Measurements from ENCODE around the gene POGLUT3.

The POGLUT3 gene

GRCh38 chr11:108498046-108498815 is at the start of gene POGLUT3:
POGLUT3 (minus strand) TSS chr11:108498384; CDS start chr11:108498366, 18 bp downstream.
- DNase-seq (ENCODE audit: low read depth, low spot score) = no peak
- Histone ChIP-seq H3K36me3 (ENCODE audit: insufficient read depth, low read length) (no peaks in the 10 kb centered on the region), H3K9me3 (ENCODE audit: low read depth, low read length) (no peaks in the 10 kb centered on the region), H3K27ac (peak within 1 kb of the TSS; percentile 90), H3K9ac (ENCODE audit: insufficient read length) (peak within 1 kb of the TSS; percentile 94), H3K4me3 (peak within 1 kb of the TSS; percentile 85)
- TF ChIP-seq FOXP2 (optimal IDR thresholded peaks at IDR 0.05; ENCODE audit: control extremely low read depth, extremely low read length, insufficient read depth) = no peak
- no peak; the same call in 1 of the 2 replicates for TF ChIP-seq POLR2AphosphoS5 (IDR thresholded peaks at IDR 0.05; ENCODE audit: borderline replicate concordance, low read depth, low read length)
- no peak for TF ChIP-seq EZH2 (IDR thresholded peaks at IDR 0.05)

GRCh38 chr11:108545909-108546501 is 47.8 kb upstream of the POGLUT3 start:
- Histone ChIP-seq H3K4me3 (no peak overlapping the region), H3K36me3 (ENCODE audit: insufficient read depth, low read length) (no peaks in the 10 kb centered on the region), H3K9me3 (ENCODE audit: low read depth, low read length) (no peaks in the 10 kb centered on the region), H3K27ac (no peak overlapping the region), H3K9ac (ENCODE audit: insufficient read length) (no peak overlapping the region)
- no peak for DNase-seq (ENCODE audit: low read depth, low spot score)
- TF ChIP-seq EZH2 (IDR thresholded peaks at IDR 0.05) (no peak), POLR2AphosphoS5 (IDR thresholded peaks at IDR 0.05; ENCODE audit: borderline replicate concordance, low read depth, low read length) (no peak), FOXP2 (optimal IDR thresholded peaks at IDR 0.05; ENCODE audit: control extremely low read depth, extremely low read length, insufficient read depth) (no peak)

- Histone ChIP-seq H3K9ac (ENCODE audit: insufficient read length) (no peak overlapping the region), H3K9me3 (ENCODE audit: low read depth, low read length) (no peaks in the 10 kb centered on the region), H3K36me3 (ENCODE audit: insufficient read depth, low read length) (no peaks in the 10 kb centered on the region), H3K27ac (no peak overlapping the region), H3K4me3 (no peak overlapping the region)
- no peak for TF ChIP-seq EZH2 (IDR thresholded peaks at IDR 0.05)
- no peak for TF ChIP-seq POLR2AphosphoS5 (IDR thresholded peaks at IDR 0.05; ENCODE audit: borderline replicate concordance, low read depth, low read length)
- TF ChIP-seq FOXP2 (optimal IDR thresholded peaks at IDR 0.05; ENCODE audit: control extremely low read depth, extremely low read length, insufficient read depth) = no peak
- no peak for DNase-seq (ENCODE audit: low read depth, low spot score)
These were observed 45.3 kb upstream of the POGLUT3 start for GRCh38 chr11:108543316-108543964.

GRCh38 chr11:108541531-108541930 is 43.3 kb upstream of the POGLUT3 start:
- Histone ChIP-seq H3K9ac (ENCODE audit: insufficient read length) (no peak overlapping the region), H3K4me3 (no peak overlapping the region), H3K27ac (no peak overlapping the region), H3K9me3 (ENCODE audit: low read depth, low read length) (no peaks in the 10 kb centered on the region), H3K36me3 (ENCODE audit: insufficient read depth, low read length) (no peaks in the 10 kb centered on the region)
- TF ChIP-seq EZH2 (IDR thresholded peaks at IDR 0.05) (no peak), FOXP2 (optimal IDR thresholded peaks at IDR 0.05; ENCODE audit: control extremely low read depth, extremely low read length, insufficient read depth) (no peak), POLR2AphosphoS5 (IDR thresholded peaks at IDR 0.05; ENCODE audit: borderline replicate concordance, low read depth, low read length) (no peak)
- no peak for DNase-seq (ENCODE audit: low read depth, low spot score)

- no peak overlapping the region for H3K4me3 ChIP-seq
- no peak for DNase-seq (ENCODE audit: low read depth, low spot score)
- no peak overlapping the region for H3K27ac ChIP-seq
- no peaks in the 10 kb centered on the region for H3K9me3 ChIP-seq (ENCODE audit: low read depth, low read length)
- no peak overlapping the region for H3K9ac ChIP-seq (ENCODE audit: insufficient read length)
- no peak for TF ChIP-seq FOXP2 (optimal IDR thresholded peaks at IDR 0.05; ENCODE audit: control extremely low read depth, extremely low read length, insufficient read depth)
- no peak for TF ChIP-seq POLR2AphosphoS5 (IDR thresholded peaks at IDR 0.05; ENCODE audit: borderline replicate concordance, low read depth, low read length)
- TF ChIP-seq EZH2 (IDR thresholded peaks at IDR 0.05) = no peak
- no peaks in the 10 kb centered on the region for H3K36me3 ChIP-seq (ENCODE audit: insufficient read depth, low read length)
These were observed 40.3 kb upstream of the POGLUT3 start for GRCh38 chr11:108538502-108538901.

- Histone ChIP-seq H3K9ac (ENCODE audit: insufficient read length) (no peak overlapping the region), H3K36me3 (ENCODE audit: insufficient read depth, low read length) (no peaks in the 10 kb centered on the region), H3K9me3 (ENCODE audit: low read depth, low read length) (no peaks in the 10 kb centered on the region), H3K4me3 (no peak overlapping the region), H3K27ac (no peak overlapping the region)
- TF ChIP-seq EZH2 (IDR thresholded peaks at IDR 0.05) (no peak), FOXP2 (optimal IDR thresholded peaks at IDR 0.05; ENCODE audit: control extremely low read depth, extremely low read length, insufficient read depth) (no peak), POLR2AphosphoS5 (IDR thresholded peaks at IDR 0.05; ENCODE audit: borderline replicate concordance, low read depth, low read length) (no peak)
- no peak for DNase-seq (ENCODE audit: low read depth, low spot score)
These were observed 39.8 kb upstream of the POGLUT3 start for GRCh38 chr11:108538022-108538424.

- TF ChIP-seq POLR2AphosphoS5 (IDR thresholded peaks at IDR 0.05; ENCODE audit: borderline replicate concordance, low read depth, low read length) (no peak), EZH2 (IDR thresholded peaks at IDR 0.05) (no peak), FOXP2 (optimal IDR thresholded peaks at IDR 0.05; ENCODE audit: control extremely low read depth, extremely low read length, insufficient read depth) (no peak)
- H3K4me3 ChIP-seq = no peak overlapping the region
- no peaks in the 10 kb centered on the region for H3K9me3 ChIP-seq (ENCODE audit: low read depth, low read length)
- DNase-seq (ENCODE audit: low read depth, low spot score) = no peak
- H3K36me3 ChIP-seq (ENCODE audit: insufficient read depth, low read length) = no peaks in the 10 kb centered on the region
- H3K9ac ChIP-seq (ENCODE audit: insufficient read length) = no peak overlapping the region
- H3K27ac ChIP-seq = no peak overlapping the region
These were observed 38.6 kb upstream of the POGLUT3 start for GRCh38 chr11:108536783-108537182.

GRCh38 chr11:108535384-108535955 is 37.3 kb upstream of the POGLUT3 start:
- Histone ChIP-seq H3K9me3 (ENCODE audit: low read depth, low read length) (no peaks in the 10 kb centered on the region), H3K36me3 (ENCODE audit: insufficient read depth, low read length) (no peaks in the 10 kb centered on the region), H3K9ac (ENCODE audit: insufficient read length) (no peak overlapping the region), H3K27ac (no peak overlapping the region), H3K4me3 (no peak overlapping the region)
- no peak for TF ChIP-seq FOXP2 (optimal IDR thresholded peaks at IDR 0.05; ENCODE audit: control extremely low read depth, extremely low read length, insufficient read depth)
- no peak for TF ChIP-seq POLR2AphosphoS5 (IDR thresholded peaks at IDR 0.05; ENCODE audit: borderline replicate concordance, low read depth, low read length)
- no peak for TF ChIP-seq EZH2 (IDR thresholded peaks at IDR 0.05)
- DNase-seq (ENCODE audit: low read depth, low spot score) = no peak
